ENCODE data around the gene JAKMIP2.

GRCh38 chr5:147753765-147754164, 28.8 kb downstream of the JAKMIP2 start:
- TF ChIP-seq CTCF (IDR thresholded peaks at IDR 0.05), result no peak
- no peak for TF ChIP-seq POLR2A (IDR thresholded peaks at IDR 0.05)
